ENCODE results near the gene ANTXRL.
A peak's percentile ranks its signal among the peaks of the same experiment; 100 is the strongest.
"Not testable (repeated sequence)": the region's sequence is repeated elsewhere in the genome, so short reads cannot be mapped to it uniquely, and the experiment has no call there.

The ANTXRL gene

DNA sequence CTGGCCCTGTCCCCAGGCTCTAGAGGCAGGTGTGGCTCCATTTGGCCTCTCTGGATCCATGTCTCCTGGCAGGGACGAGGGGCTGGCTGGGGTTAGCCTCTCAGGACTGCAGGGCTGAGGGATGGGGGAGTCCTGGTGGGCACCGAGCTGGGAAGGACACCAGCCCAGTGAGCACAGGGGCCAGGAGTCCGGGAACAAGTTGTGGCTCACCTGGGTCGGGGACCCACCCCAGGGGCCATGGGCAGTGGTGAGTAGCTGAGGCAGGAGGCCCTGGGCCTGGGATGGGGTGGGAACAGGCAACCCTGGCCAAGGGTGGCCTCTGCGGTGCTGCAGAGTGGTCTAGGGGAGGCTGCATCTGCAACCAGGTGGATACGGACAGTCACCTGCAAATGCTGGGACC lies 24.1 kb downstream of the ANTXRL start:
- no peak for DNase-seq

GRCh38 chr10:46311501-46311951 lies 24.7 kb downstream of the ANTXRL start:
- no peak for DNase-seq

- DNase-seq = not testable (repeated sequence)
These were observed 25.2 kb downstream of the ANTXRL start for GRCh38 chr10:46311961-46312431.

DNA sequence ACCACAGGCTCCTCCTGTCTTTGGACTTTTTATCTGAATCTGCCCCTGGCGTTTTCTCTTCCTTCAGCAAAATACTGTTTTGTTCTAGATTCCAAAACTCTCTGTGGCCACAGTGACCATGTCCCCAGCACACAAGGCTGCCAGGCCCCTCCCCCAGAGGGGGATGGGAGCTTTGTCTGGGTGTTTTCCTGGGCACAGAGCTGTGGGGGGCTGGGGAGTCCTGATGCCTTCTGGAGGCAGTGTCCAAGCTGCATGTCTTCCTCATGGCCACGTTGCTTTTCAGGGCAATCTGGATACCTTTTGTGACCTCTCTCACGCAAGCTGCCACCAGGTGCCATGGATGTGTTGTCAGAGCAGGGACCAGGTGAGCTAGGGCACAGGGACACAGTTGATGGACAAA lies 26.2 kb downstream of the ANTXRL start:
- DNase-seq = no peak

GRCh38 chr10:46314071-46314470 lies 27.3 kb downstream of the ANTXRL start:
- no peak for DNase-seq

DNA sequence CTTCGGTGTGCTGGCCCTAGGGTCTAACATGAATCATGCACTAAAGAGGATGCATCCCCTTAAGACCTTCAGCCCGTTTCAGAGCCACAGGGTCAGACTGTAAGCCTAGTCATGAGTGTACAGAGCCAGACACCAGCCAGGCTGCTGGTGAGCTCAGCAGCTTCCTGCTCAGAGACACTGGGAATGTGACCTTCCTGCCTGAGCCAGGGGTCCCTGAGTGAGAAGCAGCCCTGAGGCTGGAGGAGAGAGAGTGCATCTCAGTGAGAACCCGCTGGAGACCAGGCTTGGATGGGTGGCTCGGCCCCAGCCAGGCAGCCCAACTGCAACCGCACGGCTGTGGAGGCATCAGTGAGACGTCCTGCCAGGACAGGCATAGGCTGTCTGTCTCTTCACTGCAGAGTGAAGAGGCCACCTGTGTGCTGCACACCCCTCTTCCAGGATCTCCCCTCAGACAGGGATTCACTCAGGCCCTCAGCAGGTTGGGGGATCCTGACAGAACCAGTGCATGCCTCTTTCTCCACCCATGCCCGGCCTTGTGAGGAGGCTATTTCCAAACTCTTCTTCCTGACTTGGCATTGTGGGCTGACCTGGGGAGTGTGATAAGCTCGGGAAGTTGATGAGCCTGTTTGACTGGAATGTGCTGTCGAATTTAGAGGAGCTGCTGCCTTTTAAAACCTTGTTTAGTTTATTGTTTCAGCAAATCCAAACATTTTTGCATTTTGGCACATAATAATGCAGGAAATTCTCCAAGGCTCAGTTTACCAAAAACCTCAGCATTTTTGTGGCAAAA lies 28.5 kb downstream of the ANTXRL start:
- not testable (repeated sequence) for DNase-seq

DNA sequence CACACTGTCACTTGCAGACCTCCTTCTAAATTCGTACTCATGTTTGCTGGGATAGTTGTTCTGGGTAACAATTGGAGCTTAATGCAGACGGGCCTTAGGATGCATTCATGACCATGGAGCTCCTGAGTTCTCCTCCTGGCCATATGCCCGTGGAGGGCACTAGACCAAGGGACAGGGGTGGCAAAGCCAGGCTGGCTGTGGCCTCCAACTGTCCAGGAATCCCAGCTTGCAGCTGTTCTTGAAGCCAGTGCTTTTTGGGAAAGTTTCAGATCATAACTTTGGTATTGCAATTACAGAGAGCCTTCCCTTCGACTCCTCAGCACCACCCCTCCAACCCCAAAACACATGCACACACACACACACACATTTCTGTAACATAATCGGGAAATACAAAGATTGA lies 30.6 kb downstream of the ANTXRL start:
- no peak for DNase-seq

DNA sequence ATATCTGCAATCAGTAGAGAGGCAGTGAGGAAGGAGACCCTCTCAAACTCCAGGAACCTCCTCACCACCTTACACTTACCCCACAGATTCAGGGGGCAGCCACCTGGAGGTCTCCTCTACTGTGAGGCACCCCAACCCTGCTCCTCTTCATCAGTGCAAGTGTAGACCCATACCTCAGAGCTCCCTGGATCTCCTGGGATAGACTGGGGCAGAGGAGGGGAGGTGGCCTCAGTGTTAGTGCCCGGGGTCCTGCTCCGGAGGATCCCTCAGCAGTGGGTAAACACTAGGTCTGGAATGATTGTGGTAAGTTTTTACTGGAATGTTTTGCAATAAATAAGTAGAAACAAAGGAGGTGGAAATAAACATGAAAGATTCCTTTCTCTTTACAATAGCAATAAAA lies 31.1 kb downstream of the ANTXRL start:
- no peak for DNase-seq

- peak in 1 of 2 experiments; percentile 23 for DNase-seq
These were observed 32.0 kb downstream of the ANTXRL start for GRCh38 chr10:46318799-46319198.

GRCh38 chr10:46319389-46319788 lies 32.6 kb downstream of the ANTXRL start:
- DNase-seq = no peak

- DNase-seq = no peak
These were observed 35.0 kb downstream of the ANTXRL start for GRCh38 chr10:46321770-46322169.

- DNase-seq = no peak
These were observed 36.4 kb downstream of the ANTXRL start for GRCh38 chr10:46323176-46323575.

DNA sequence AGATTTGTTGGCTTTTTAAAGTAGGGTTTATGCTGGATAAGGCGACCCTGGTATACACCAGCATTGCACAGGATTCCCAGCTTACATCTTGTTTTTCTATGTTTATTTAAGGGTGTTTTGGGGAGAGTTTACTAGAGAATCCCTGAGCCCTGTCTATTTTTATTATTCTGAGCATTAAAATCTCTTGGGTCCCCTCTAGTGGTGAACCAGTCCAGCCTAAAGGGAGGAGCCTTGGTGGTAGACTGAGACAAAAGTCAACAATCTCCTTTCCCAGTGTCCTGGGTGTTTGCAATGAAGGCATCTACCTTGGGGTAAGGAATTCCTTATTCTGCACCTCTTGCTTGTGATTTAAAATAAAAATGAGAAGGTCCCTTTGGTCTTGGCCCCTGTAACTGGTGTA lies 38.2 kb downstream of the ANTXRL start:
- no peak for DNase-seq

DNA sequence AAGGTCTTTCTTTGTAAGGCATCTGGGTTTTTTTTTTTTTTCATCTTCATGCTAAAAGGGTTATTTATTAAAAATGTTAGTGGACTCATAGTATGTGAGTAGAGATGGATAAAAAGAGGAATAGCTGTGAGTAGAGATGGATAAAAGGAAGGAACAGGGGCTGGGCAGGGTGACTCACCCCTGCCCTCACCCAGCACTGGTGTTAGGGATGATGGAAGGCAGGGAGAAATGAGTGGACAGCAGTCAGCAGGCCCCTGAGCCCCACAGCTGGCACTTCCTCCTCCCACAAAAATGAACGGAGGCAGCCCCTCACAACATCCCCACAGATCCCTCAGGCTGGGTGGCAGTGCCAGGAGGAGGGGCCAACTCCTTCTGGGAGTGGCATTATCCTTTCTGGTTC lies 39.3 kb downstream of the ANTXRL start:
- no peak for DNase-seq

DNA sequence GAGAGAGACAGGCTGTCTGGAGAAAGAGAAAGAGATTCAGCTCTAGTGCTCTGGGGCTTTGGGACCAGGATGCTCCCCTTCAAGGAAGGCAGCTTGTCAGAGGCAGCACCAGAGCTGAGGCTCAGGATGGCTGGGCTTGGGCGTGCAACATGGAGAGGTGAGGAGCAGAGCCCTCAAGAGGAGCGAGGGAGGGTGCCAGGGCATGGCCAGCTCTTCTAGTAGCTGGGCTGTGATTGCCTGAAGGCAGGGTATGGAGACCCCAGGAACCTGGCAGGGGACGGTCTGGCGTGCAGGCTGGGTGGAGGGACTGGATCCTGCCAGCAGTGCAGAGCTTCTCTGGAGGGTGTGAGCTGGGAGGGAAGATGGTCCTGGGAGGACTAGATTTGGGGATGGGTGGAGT lies 40.2 kb downstream of the ANTXRL start:
- DNase-seq = no peak

GRCh38 chr10:46327685-46328084 lies 40.9 kb downstream of the ANTXRL start:
- DNase-seq = no peak

DNA sequence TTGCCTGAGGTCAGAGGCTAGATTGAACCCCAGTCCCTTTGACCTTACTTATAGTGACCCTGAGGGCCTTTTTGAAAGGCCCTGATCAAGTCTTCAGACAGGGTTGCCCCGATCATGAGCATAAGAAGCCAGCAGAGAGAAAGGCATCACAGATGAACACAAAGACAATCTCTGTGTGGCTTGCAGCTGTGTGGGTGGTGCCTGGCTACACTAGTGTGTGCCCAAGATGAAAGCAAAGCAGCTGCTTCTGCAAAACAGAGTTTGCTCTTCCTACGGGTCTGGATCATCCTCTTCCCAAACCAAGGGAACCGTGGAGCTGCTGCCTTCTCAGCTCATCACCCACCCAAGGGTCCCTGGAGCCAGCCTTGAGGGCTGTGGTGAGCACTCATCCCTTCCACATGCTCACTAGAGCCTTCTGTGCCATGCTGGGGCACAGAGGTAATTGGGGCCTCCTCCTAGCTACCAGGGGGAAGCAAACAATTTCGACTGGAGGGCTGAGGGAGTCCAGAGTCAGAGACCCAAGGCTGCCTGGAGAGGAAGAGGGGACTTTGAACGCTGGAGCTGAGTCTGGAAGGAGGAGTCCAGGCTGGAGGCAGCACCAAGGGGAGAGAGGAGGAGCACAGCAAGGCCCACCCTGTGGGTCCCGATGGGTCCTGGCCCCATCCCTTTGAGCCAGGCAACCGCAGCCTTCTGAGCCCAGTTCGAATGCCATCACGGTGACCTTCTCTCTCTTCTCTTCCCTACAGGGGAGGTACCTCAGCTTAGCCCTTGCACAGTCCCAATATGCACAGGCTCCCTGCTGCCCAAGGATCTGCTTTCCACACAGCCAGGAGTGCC lies 42.3 kb downstream of the ANTXRL start:
- no peak for DNase-seq

DNA sequence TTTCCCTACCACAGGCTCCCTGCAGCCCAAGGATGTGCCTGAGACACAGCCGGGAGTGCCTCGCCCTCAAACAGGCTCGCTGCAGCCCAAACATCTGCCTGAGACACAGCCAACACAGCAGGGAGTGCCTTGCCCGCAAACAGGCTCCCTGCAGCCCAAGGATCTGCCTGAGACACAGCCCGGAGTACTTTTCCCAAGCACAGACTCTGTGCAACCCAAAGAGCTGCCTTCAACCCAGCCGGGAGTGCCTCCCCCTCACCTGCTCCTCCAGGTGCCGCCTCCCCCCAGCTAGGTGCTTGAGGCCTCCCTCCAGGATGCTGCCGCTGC lies 42.9 kb downstream of the ANTXRL start:
- no peak for DNase-seq

DNA sequence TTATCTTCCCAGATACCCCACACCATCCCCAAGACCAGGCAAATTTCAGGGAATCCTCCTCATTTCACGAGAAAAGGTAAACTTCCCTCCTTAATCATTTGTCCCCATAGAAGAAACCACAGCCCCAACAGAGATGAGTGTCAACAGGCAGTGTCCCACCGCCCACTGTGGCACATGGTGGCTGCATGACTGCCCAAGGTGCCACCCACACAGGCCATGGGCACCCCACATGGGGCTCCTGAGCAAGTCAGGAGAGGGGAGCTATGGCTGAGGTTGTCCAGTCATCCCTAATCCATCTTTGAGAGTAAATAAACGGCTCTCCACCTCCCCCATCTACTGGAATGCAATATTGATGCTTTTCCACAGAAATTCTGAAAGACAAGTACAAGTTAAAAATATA lies 44.1 kb downstream of the ANTXRL start:
- no peak for DNase-seq

DNA sequence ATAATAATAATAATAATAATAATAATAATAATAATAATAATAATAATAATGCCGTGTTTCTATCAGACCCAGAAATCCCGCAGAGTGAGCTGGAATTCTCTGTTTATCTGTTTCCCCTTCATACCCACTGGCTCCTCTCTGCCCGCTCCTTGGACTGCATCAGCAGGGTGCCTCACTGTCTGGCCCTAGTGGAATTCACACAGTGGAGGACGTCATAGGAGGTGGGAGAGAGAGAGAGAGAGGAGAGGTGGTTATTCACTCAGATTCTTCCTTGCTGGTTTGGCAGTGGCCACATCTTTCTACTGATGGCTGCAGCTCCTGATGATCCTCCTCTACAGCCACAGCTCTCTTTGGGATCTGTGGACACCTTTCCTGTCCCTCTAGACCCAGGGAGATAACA lies 78.7 kb downstream of the ANTXRL start:
- DNase-seq = not testable (repeated sequence)

DNA sequence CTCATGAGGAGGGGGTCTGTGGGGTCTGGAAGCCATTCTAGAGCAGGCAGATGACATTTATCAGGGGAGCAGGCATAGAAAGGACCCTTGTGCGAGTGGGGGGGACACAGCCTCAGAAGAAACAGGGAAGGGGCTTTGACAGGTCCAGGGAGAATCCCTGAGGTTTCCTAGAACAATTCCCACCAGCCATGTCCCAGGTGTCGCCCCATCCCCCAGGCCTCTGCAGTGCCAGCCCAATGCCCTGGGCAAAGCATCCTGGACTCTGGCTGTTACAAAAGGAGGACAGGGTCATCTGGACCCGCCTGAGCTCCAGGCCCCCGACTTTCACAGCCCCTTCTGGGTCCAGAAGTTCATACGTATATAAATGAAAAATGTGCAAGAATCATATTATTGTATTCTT lies 80.4 kb downstream of the ANTXRL start:
- not testable (repeated sequence) for DNase-seq

DNA sequence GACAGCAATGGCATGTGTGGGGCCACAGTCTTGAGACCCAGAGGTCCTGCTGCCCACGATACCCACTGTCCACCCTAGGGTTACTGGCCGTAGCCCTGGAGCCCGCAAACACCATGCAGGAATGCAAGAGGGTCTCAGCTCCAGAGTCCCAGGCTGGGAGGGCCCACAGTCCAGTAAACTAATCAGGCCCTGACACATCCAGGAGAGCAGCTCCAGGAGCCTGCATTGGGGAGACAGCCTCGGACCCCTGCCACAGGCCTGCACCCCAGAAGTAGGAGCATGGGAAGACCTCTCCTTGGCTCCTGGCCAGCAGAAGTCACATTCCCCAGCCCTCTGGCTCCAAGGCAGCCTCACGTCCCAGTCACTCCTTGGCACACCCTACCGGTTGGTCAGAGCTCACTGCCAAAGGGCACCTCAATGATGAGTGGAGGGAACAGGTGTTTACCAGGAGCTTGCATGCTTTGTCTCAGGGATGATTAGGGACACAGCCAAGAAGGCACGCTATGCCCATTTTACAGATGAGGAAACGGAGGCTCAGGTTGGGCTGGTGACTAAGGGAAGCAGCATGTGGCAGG lies 81.0 kb downstream of the ANTXRL start:
- DNase-seq = not testable (repeated sequence)

DNA sequence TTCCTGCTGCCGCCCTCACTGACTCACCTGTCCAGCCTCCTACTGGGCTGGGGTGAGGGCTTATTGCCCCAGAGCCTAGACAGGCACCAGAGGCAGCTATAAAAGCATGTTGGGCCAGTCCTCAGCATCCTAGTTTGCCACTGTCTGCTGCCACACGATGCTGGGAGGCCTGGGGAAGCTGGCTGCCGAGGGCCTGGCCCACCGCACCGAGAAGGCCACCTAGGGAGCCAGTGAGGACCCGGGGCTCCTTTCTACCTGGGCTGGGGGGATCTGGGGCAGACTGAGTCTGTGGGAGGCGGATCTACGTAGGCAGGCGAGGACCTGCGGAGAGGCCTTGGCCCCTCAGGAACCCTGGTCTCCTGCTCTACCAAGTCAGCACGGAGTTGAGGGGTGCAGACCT lies 82.2 kb downstream of the ANTXRL start:
- not testable (repeated sequence) for DNase-seq

DNA sequence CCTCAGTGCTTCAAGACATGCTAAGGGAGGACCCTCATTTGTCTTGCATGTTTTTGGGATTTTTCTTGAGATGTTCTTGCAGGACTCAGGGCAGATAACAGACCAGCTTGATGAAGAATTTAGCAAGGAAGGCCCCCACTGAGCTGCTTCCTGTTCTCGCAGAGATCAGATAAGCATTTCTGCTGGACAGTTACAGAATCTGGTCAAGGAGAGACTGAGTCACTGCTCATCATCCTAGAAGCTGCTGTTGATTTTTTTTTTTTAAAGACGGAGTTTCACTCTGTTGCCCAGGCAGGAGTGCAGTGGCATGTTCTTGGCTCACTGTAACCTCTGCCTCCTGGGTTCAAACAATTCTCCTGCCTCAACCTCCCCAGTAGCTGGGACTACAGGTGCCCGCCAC lies 87.6 kb downstream of the ANTXRL start:
- not testable (repeated sequence) for DNase-seq

All from NCI-H524 (cell line).